ENCODE measurements around the gene TK1. TPM values are rescaled to one million over a fixed set of nuclear protein-coding genes. Genes with fewer than 3 reads are reported as not detected.

The TK1 gene
- total RNA-seq, result 5.5 TPM

DNA sequence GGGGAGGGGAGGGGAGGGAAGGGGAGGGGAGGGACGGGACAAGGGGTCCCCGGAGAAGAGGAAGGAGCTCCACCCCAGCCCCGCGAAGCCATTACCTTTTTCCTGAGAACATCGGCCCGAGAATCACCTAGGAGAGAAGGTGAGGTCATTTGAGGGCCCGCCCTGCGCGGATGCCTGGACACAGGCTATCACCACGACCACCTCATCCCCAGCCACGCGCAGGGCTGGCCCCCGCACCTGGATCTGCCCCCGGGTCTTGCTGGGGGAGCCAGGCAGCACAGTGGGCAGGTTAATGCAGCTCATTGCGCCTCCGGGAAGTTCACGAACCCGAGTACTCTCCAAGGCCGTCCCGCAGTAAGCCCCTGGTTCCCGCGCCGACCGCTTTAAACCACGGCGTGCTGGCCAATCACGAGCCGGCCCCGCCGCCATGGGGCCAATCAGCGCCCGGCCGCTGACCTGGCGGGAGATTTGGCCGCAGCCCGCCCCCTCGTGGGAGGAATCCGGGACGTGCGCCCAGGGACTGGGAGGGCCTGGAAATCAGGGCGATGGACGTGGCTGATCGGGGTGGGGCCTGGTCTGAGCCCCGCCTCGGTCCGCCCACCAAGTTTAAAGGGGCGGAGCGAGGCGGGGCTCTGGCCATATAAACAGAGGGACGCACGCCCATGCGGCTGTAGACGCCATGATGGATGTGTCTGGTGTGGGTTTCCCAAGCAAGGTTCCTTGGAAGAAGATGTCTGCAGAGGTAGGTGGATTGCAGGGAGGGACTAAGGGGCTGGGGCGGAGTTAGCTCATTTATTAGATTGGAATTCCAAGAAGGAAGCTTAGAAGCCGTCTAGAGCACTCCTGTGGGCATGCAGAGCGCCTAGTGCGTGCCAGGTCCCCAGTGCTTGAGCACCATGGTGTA is at the start of gene TK1, which contains the start of gene AFMID:
TSS of gene TK1 (minus strand) at position 361 of the 904 bp plus-strand sequence. CDS start at position 303, 58 bp downstream.
TSS of gene AFMID (plus strand) at position 671 of the 904 bp plus-strand sequence. CDS start at position 680, 9 bp downstream.

GRCh38 chr17:78230996-78231935 is 44.4 kb upstream of the TK1 start, which contains the start of gene TMEM235:
TMEM235 (plus strand) TSS chr17:78231631; CDS start chr17:78232024, 393 bp downstream.

DNA sequence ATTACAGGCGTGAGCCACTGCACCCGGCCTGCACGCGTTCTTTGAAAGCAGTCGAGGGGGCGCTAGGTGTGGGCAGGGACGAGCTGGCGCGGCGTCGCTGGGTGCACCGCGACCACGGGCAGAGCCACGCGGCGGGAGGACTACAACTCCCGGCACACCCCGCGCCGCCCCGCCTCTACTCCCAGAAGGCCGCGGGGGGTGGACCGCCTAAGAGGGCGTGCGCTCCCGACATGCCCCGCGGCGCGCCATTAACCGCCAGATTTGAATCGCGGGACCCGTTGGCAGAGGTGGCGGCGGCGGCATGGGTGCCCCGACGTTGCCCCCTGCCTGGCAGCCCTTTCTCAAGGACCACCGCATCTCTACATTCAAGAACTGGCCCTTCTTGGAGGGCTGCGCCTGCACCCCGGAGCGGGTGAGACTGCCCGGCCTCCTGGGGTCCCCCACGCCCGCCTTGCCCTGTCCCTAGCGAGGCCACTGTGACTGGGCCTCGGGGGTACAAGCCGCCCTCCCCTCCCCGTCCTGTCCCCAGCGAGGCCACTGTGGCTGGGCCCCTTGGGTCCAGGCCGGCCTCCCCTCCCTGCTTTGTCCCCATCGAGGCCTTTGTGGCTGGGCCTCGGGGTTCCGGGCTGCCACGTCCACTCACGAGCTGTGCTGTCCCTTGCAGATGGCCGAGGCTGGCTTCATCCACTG is 27.3 kb upstream of the TK1 start, which contains the start of gene BIRC5:
TSS of gene BIRC5 (plus strand) at position 238 of the 690 bp plus-strand sequence. CDS start at position 302, 64 bp downstream.

DNA sequence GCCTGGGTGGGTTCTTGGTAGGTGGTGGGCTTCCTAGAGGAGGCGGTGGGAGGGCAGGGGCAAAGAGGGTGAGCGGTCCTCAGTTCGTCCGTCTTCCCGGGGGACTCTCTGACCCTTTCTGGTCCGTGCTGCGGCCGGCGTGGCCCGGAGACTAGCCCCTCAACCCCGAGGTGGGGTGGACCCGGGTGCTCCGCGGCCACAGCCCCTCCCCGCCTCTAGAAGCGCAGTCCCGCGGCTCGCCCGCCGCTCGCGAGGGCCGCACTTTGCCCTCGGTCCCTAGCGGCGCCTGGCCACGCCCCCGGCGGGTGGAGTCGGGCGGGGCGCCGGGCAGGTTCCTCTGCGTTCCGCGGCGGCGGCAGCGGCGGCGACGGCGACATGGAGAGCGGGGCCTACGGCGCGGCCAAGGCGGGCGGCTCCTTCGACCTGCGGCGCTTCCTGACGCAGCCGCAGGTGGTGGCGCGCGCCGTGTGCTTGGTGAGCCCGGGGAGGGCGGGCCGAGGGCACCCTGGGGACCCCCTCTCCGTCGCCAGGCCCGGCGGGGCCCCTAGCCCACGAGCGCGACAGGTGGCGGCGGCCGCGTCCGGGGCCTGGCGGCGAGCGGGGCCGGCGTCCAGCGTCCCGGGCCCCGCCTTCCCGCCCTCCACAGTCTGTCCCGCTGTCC is 18.5 kb downstream of the TK1 start, which contains the start of gene SYNGR2:
TSS of gene SYNGR2 (plus strand) at position 340 of the 661 bp plus-strand sequence. CDS start at position 376, 36 bp downstream.

DNA sequence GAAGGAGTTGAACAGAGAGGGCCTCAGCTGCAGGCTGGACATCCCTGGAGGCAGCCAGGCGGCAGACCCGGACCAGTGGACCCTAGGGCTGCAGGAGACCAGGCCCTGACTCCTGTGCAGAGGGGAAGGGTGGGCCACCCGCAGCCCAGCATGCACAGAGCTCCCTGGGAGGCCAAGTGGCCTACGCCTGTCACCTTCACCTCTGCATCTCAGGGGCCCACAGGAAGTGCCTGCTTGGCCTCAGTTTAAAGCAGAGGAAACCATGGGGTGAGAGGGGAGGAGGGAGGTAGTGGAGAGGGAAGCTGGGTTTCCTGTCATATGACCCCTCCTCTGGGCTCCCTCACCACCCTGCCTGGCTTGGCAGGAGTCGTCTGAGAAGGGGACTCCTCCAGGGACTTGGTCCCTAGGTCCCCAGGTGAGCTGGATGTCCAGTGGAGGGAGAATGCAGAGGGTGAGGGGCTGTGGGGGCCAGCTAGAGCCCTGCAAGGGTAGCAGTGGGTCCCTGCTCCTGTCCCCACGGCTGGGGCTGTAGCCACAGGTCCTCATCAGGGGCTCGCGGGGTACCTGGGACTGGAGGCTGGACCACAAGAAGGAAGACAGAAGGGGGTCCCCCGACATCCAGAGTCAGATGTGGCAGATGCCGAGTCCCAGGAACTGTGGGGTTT is 56.3 kb downstream of the TK1 start, which contains the start of gene TMC8:
TSS of gene TMC8 (plus strand) at position 335 of the 665 bp plus-strand sequence. CDS start 818 bp downstream, outside the sequence.

DNA sequence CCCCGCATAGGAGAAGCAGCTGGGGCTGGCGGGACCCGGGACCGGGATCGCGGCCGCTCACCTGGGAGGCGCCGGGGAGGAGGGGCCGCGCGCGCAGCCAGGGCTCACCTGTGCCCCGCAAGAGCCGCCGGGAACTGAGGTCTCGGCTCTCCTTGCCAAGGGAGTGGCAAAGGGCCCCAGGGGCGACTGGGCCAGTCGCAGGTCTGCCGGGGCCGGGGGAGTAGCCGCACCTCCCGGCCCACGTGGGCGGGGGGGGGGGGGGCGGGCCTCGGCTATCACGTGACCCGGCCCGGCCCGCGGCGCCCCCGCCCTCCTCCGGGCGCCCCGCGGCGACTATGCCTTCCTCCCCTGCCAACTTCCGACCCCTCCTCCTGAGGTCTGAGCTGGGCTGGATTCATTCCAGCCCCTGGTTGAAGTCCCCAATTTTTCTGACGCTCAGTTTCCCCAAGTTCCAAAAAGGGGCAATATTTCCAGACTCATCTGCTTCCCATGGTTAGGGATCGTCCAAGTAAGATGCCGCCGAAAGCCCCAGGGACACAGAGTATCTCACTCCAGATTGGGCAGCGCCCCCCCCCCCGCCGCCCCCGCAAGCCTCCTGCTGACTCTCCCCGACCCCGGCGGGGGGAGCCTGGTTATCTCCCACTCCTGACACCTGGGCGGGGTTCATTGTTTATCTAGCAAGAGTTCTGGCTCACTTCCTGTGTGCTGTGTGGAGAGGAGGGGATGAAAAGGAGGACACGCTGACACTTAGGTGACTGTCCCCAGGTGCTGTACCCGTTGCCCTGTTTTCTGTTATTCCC is 58.1 kb downstream of the TK1 start, which contains the start of gene TMC6:
TSS of gene TMC6 (minus strand) at position 205 of the 800 bp plus-strand sequence. CDS start 1,923 bp downstream, outside the sequence.

Small RNA genes within 50 kb of the gene (small RNA-seq; reads per million reads assigned to genes)
- gene AC087645.1, result not detected

Other genes with a start within 250 kb of the TK1 start
- gene TNRC6C, start 228.3 kb downstream of the TK1 start, total RNA-seq, result 39.2 TPM
- 5.1 TPM for gene TMC6, start 58.3 kb downstream of the TK1 start, total RNA-seq
- gene TMC8, start 56.3 kb downstream of the TK1 start, total RNA-seq, result 0.92 TPM
- gene C17orf99, start 40.7 kb downstream of the TK1 start, total RNA-seq, result not detected
- gene SYNGR2, start 18.5 kb downstream of the TK1 start, total RNA-seq, result 10.6 TPM
- gene AFMID, start 310 bp upstream of the TK1 start, total RNA-seq, result 34.4 TPM
- 11.5 TPM for gene BIRC5, start 27.2 kb upstream of the TK1 start, total RNA-seq
- gene TMEM235, start 44.6 kb upstream of the TK1 start, total RNA-seq, result not detected
- gene SOCS3, start 173.0 kb upstream of the TK1 start, total RNA-seq, result 4.8 TPM
- 28.1 TPM for gene PGS1, start 191.6 kb upstream of the TK1 start, total RNA-seq